ENCODE data around the gene OR7E24. TPM values are rescaled to one million over a fixed set of nuclear protein-coding genes. Genes with fewer than 3 reads are reported as not detected.
"Not testable (repeated sequence)": the region's sequence is repeated elsewhere in the genome, so short reads cannot be mapped to it uniquely, and the experiment has no call there.

The OR7E24 gene
- total RNA-seq: not detected

GRCh38 chr19:9250630-9251029 is at the start of gene OR7E24:
TSS of gene OR7E24 (plus strand) at chr19:9250930. CDS start at chr19:9251044, 114 bp downstream.
- Histone ChIP-seq H3K27me3 (no peaks in the 10 kb centered on the region), H3K9me3 (no peaks in the 10 kb centered on the region), H3K27ac (no peak within 1 kb of the TSS), H3K36me3 (no peaks in the 10 kb centered on the region), H3K4me3 (no peak within 1 kb of the TSS), H3K4me1 (no peaks in the 10 kb centered on the region)
- no peak for TF ChIP-seq CTCF (IDR thresholded peaks at IDR 0.05)
- no peak for DNase-seq (ENCODE audit: low spot score in 2 of 2)
- intact Hi-C loops (cut with DNase I): no loop called here

DNA sequence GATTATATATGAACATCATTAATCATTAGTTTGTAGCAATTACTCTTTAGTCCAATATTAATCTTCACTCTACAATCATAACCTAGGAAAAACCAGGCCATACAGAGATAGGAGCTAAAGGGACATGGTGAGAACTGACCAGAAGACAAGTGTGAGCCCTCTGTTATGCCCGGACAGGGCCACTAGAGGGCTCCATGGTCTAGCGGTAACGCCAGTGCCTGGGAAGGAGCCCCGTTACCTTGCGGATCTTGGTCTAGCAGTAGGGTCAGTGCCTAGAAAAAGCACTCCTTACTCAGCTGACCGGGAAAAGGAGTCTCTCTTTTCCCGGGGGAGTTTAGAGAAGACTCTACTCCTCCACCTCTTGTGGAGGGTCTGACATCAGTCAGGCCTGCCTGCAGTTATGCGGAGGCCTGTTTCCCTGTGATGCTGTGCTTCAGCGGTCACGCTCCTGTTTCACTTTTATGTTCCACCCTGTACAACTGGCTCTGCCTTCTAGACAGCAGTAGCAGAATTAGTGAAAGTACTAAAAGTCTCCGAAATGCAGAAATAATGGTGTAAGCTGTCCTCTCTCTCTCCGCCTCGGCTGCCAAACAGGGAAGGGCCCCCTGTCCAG is 45.1 kb upstream of the OR7E24 start:
- no peaks in the 10 kb centered on the region for H3K9me3 ChIP-seq
- peak overlapping the region; percentile 17 to 41 for H3K4me3 ChIP-seq
- H3K36me3 ChIP-seq: no peaks in the 10 kb centered on the region
- TF ChIP-seq CTCF (IDR thresholded peaks at IDR 0.05): peak; percentile 71 to 94 (median 87)
- no peaks in the 10 kb centered on the region for H3K27me3 ChIP-seq
- H3K4me1 ChIP-seq: no peaks in the 10 kb centered on the region
- peak; percentile 16 to 78 for DNase-seq (ENCODE audit: low spot score in 2 of 2)
- no peak overlapping the region for H3K27ac ChIP-seq
- intact Hi-C loops (cut with DNase I): loop anchor here (2.0 kb wide), 1 partner anchor 591 kb away; no protein-coding TSS in a partner anchor

DNA sequence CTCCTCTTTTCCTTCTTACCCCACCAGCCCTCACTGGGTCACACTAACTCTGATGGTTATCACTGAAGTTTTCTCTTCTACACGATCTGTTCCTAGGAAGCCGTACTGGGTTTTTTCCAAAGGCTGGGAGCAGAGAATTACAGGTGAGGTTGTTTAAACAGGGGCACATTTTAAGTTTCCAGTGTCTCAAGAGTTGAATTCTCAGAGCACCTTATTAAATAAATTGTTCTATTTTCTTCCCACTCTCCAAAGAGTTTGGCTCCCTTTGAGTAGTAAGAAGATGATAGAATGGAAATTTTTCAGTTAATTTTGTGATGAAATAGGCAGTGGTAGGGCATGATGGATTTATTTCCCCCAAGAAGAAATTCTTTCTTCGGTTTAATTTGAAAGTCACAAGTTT is 31.2 kb upstream of the OR7E24 start, which contains the start of gene OR7D4:
Gene OR7D4, minus strand, starts transcription at position 101 of the 400 bp plus-strand sequence. CDS start 4,752 bp downstream, outside the sequence.
- Histone ChIP-seq H3K27me3 (no peaks in the 10 kb centered on the region), H3K4me3 (no peak within 1 kb of the TSS), H3K27ac (no peak within 1 kb of the TSS), H3K36me3 (no peaks in the 10 kb centered on the region), H3K4me1 (no peaks in the 10 kb centered on the region), H3K9me3 (no peaks in the 10 kb centered on the region)
- TF ChIP-seq CTCF (IDR thresholded peaks at IDR 0.05): no peak
- no peak for DNase-seq (ENCODE audit: low spot score in 2 of 2)
- intact Hi-C loops (cut with DNase I): no loop called here

DNA sequence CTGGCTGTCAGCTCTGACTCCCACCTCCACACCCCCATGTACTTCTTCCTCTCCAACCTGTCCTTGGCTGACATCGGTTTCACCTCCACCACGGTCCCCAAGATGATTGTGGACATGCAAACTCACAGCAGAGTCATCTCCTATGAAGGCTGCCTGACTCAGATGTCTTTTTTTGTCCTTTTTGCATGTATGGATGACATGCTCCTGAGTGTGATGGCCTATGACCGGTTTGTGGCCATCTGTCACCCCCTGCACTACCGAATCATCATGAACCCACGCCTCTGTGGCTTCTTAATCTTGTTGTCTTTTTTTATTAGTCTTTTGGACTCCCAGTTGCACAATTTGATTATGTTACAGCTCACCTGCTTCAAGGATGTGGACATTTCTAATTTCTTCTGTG is 506 bp downstream of the OR7E24 start:
- Histone ChIP-seq H3K9me3 (no peaks in the 10 kb centered on the region), H3K27ac (no peak overlapping the region), H3K36me3 (no peaks in the 10 kb centered on the region), H3K4me3 (no peak overlapping the region), H3K27me3 (no peaks in the 10 kb centered on the region), H3K4me1 (no peaks in the 10 kb centered on the region)
- no peak for DNase-seq (ENCODE audit: low spot score in 2 of 2)
- TF ChIP-seq CTCF (IDR thresholded peaks at IDR 0.05): no peak
- intact Hi-C loops (cut with DNase I): no loop called here

DNA sequence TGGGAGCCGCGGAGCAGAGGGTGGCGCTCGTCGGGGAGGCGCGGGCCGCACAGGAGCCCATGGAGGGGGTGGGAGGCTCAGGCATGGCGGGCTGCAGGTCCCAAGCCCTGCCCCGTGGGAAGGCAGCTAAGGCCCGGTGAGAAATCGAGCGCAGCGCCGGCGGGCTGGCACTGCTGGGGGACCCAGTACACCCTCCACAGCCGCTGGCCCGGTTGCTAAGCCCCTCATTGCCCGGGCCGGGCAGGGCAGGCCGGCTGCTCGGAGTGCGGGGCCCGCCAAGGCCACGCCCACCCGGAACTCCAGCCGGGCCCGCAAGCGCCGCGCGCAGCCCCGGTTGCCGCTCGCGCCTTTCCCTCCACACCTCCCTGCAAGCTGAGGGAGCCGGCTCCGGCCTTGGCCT is 32.8 kb downstream of the OR7E24 start:
- DNase-seq (ENCODE audit: low spot score in 2 of 2); intact Hi-C loops (cut with DNase I); H3K27me3 ChIP-seq; H3K4me1 ChIP-seq; H3K27ac ChIP-seq: not testable (repeated sequence)
- peaks cover 61 to 98% of the 10 kb centered on the region in 2 donors for H3K9me3 ChIP-seq
- H3K36me3 ChIP-seq: peaks cover 0 to 11% of the 10 kb centered on the region in 2 donors
- peak overlapping the region in 1 of 2 donors; percentile 25 for H3K4me3 ChIP-seq

DNA sequence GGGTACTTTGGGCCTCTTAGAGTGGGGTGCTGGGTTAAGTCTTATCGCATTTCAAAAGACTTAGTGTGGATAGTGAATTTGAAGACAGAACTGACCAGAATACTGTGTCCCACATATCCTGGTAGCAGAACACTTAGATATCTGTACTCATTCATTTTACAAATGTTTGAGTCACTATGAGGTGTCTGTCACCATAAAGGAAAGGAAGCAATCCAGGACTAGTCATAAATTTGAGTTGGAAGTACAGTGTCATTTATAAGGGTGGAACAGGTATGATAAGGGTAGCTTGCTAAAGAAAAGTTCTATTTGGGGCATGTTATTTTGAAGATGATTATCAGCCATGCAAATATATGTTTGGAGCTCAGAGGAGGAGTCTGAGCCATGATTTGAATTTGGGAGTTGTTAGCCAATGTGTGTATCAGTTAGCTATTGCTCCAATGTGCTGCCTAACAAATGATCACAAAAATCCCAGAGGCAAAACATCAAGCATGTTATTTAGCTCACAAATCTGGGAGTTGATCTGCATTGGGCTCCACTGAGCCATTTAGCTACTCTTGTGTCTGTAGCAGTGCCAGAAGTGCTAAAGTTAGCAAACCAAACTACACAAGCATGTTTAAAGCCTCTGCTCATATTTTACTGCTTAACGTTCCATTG is 38.6 kb downstream of the OR7E24 start:
- H3K36me3 ChIP-seq: peaks cover 30 to 56% of the 10 kb centered on the region in 2 donors

More for the DNA sequence above, 38.6 kb downstream of the OR7E24 start:
- Histone ChIP-seq H3K27me3 (no peaks in the 10 kb centered on the region), H3K4me1 (no peaks in the 10 kb centered on the region), H3K9me3 (peaks cover 86 to 100% of the 10 kb centered on the region in 2 donors), H3K4me3 (no peak overlapping the region), H3K27ac (no peak overlapping the region)
- no peak for DNase-seq (ENCODE audit: low spot score in 2 of 2)
- intact Hi-C loops (cut with DNase I): no loop called here
- TF ChIP-seq CTCF (IDR thresholded peaks at IDR 0.05): no peak

Data from ascending aorta (tissue), 2 donors.